HepG2 (cell line): ENCODE measurements around the gene SSH3. TPM values are rescaled to one million over a fixed set of nuclear protein-coding genes. Genes with fewer than 3 reads are reported as not detected.

ENCODE experiments used
- ATAC-seq: fragments of 200-7000 bp; cut with Tn5 transposase; 3 replicates; pipeline ENCODE4 v1.9.1; 2020; ENCODE audit warnings: mild to moderate bottlenecking, moderate library complexity
- BruUV-seq: library from RNA; stranded (reverse); fragments of 400-500 nt; replicated peaks from 2 replicates; lab custom pipeline; 2021; lab: Mats Ljungman, UMichigan
- CTCF ChIA-PET: fragments of 300-600 bp; formaldehyde crosslinking; extraction: SDS; loops from one replicate; lab custom pipeline; 2021; ENCODE audit warnings: low total read pairs, inconsistent platforms, low intra/inter-chr PET ratio; lab: Yijun Ruan, JAX
- POLR2A ChIA-PET: fragments of 350-600 bp; sonication (Branson Sonifier 250); formaldehyde crosslinking; loops from one replicate; lab custom pipeline; 2020; ENCODE audit warnings: antibody characterized with exemption, inconsistent platforms; lab: Yijun Ruan, JAX
- DNase-seq: peaks from one replicate; pipeline ENCODE4 v3.0.0-alpha.2; 2015; ENCODE audit warnings: low spot score
- FAIRE-seq: peaks from 3 replicates; lab custom pipeline; 2011; peaks lifted over from hg19 to GRCh38; lab: Jason Lieb, UNC
- H2AFZ ChIP-seq: one replicate; pipeline ENCODE4 v1.6.1; 2011; ENCODE audit warnings: low read length, inconsistent platforms
- H3K27ac ChIP-seq: fragments of 300-600 bp; 3 replicates; pipeline ENCODE4 v1.8.0; 2011; ENCODE audit warnings: mixed run types, mild to moderate bottlenecking, mixed read lengths, low read length, inconsistent platforms; ENCODE audit not compliant: insufficient read depth; ENCODE audit errors: extremely low read length
- H3K27me3 ChIP-seq, 2 experiments: fragments of 200-600 bp in 1 of 2; 2 replicates in 1 of 2; 3 replicates in 1 of 2; pipeline versions ENCODE4 v1.6.0 to v1.8.0; 2011; ENCODE audit warnings: low read length in 2 of 2, mild to moderate bottlenecking in 2 of 2, moderate library complexity in 2 of 2, inconsistent platforms in 1 of 2; ENCODE audit not compliant: insufficient read depth in 2 of 2, control insufficient read depth in 1 of 2
- H3K36me3 ChIP-seq, 2 experiments: fragments of 200-600 bp in 1 of 2; replicated peaks in 1 of 2; 2 replicates in 1 of 2; 3 replicates in 1 of 2; pipeline versions ENCODE4 v1.5.1 to v1.8.0; 2011; ENCODE audit warnings: low read length in 2 of 2, inconsistent platforms in 1 of 2; ENCODE audit not compliant: insufficient read depth in 2 of 2, control insufficient read depth in 1 of 2
- H3K4me1 ChIP-seq: 2 replicates; pipeline ENCODE4 v1.5.1; 2012; ENCODE audit warnings: low read length, inconsistent platforms; ENCODE audit not compliant: insufficient read depth
- H3K4me2 ChIP-seq: 2 replicates; pipeline ENCODE4 v1.6.0; 2011; ENCODE audit warnings: low read depth, low read length, inconsistent platforms
- H3K4me3 ChIP-seq, 3 experiments: fragments of 200-600 bp in 1 of 3; sonication (generic), shearing (Covaris generic) in 1 of 3; replicated peaks in 1 of 3; 2 replicates each; pipeline ENCODE4 v1.5.1; 2011 to 2016; ENCODE audit warnings: low read length in 3 of 3, inconsistent platforms in 2 of 3, low read depth in 2 of 3, mild to moderate bottlenecking in 2 of 3, control low read depth in 1 of 3, mixed read lengths in 1 of 3; ENCODE audit not compliant: insufficient read depth in 1 of 3
- H3K79me2 ChIP-seq: one replicate; pipeline ENCODE4 v1.6.1; 2011; ENCODE audit warnings: low read length, inconsistent platforms; ENCODE audit not compliant: insufficient read depth
- H3K9ac ChIP-seq: 2 replicates; pipeline ENCODE4 v1.6.0; 2011; ENCODE audit warnings: mild to moderate bottlenecking, low read depth, low read length, inconsistent platforms; ENCODE audit not compliant: insufficient read depth
- H3K9me3 ChIP-seq: 2 replicates; pipeline ENCODE4 v1.5.1; 2012; ENCODE audit warnings: mild to moderate bottlenecking, low read length
- H4K20me1 ChIP-seq: 2 replicates; pipeline ENCODE4 v1.6.0; 2011; ENCODE audit warnings: inconsistent platforms, mild to moderate bottlenecking, low read length, moderate library complexity; ENCODE audit not compliant: insufficient read depth
- AGO2 ChIP-seq: fragments of 200-400 bp; formaldehyde crosslinking; optimal IDR thresholded peaks from 2 replicates; pipeline ENCODE3; 2017; ENCODE audit warnings: mild to moderate bottlenecking, low read depth, low read length, moderate library complexity
- GABPA ChIP-seq, 2 experiments: IDR thresholded peaks; 2 replicates each; pipeline ENCODE4 v1.6.1; 2011 to 2016; ENCODE audit warnings: low read depth in 2 of 2, low read length in 1 of 2, missing biosample characterization in 1 of 2, missing genetic modification characterization in 1 of 2
- ISL2 ChIP-seq: sonication (generic); formaldehyde crosslinking; IDR thresholded peaks from 2 replicates; pipeline ENCODE4 v1.5.0; 2020; ENCODE audit warnings: missing genetic modification reagents
- PRDM10 ChIP-seq: sonication (generic); formaldehyde crosslinking; IDR thresholded peaks from 2 replicates; pipeline ENCODE4 v1.4.0; 2020; ENCODE audit warnings: low read depth, missing genetic modification reagents
- RBFOX2 ChIP-seq: fragments of 200-400 bp; formaldehyde crosslinking; IDR thresholded peaks from 2 replicates; pipeline ENCODE4 v1.6.1; 2017; ENCODE audit warnings: low read depth, mild to moderate bottlenecking, low read length
- SMARCC2 ChIP-seq: fragments of 450-650 bp; IDR thresholded peaks from 2 replicates; pipeline ENCODE4 v1.6.1; 2017; ENCODE audit warnings: antibody characterized with exemption, mild to moderate bottlenecking
- SP140L ChIP-seq: sonication (generic); formaldehyde crosslinking; IDR thresholded peaks from 2 replicates; pipeline ENCODE4 v1.4.0; 2020; ENCODE audit warnings: missing genetic modification reagents, borderline replicate concordance
- TOPORS ChIP-seq: sonication (generic); formaldehyde crosslinking; IDR thresholded peaks from 2 replicates; pipeline ENCODE4 v1.8.0; 2023; ENCODE audit warnings: mild to moderate bottlenecking, missing genetic modification reagents
- ZBTB33 ChIP-seq: sonication (generic); formaldehyde crosslinking; IDR thresholded peaks from 2 replicates; pipeline ENCODE4 v1.4.0; 2020; ENCODE audit warnings: missing genetic modification reagents
- ZNF737 ChIP-seq: sonication (generic); formaldehyde crosslinking; IDR thresholded peaks from 2 replicates; pipeline ENCODE4 v1.5.0; 2020; ENCODE audit warnings: missing genetic modification reagents, mild to moderate bottlenecking, borderline replicate concordance
- ZNF768 ChIP-seq: sonication (generic); formaldehyde crosslinking; IDR thresholded peaks from 2 replicates; pipeline ENCODE4 v1.4.0; 2020; ENCODE audit warnings: missing genetic modification reagents
- WGBS: methylation state at CpG from one replicate; pipeline ENCODE4 v1.1.6; 2017; ENCODE audit warnings: low lambda C conversion rate; 5-methylcytosine and 5-hydroxymethylcytosine counted together
- in situ Hi-C: cut with HindIII; loops from 2 replicates; pipeline ENCODE4 v1.10.0; 2017; ENCODE audit warnings: low pct_unique_long_range_greater_than_20kb; ENCODE audit not compliant: extremely low pct_ligation_motif_present
- intact Hi-C: fragments of 100-400 bp; cut with micrococcal nuclease; formaldehyde crosslinking; loops from one replicate; pipeline ENCODE4 v1.10.0; 2022; ENCODE audit not compliant: unreplicated experiment
- polyA plus RNA-seq, 8 experiments: library from polyadenylated mRNA; depleted of rRNA in 3 of 8; stranded (reverse) in 7 of 8; unstranded in 1 of 8; fragments of >200 nt; fragmentation: Illumina TruSeq in 4 of 8; extraction: Trizol in 4 of 8; gene quantifications; 2 replicates each; pipeline versions ENCODE4 v1.2.1 to v1.2.3, GENCODE V29; 2011 to 2016; ENCODE audit warnings: low read depth in 4 of 8, missing spikeins in 1 of 8, mixed read lengths in 1 of 8; ENCODE audit not compliant: insufficient read depth in 1 of 8
- total RNA-seq, 5 experiments: library from RNA; depleted of rRNA; stranded (reverse); fragments of >200 nt; fragmentation: Illumina TruSeq; extraction: Trizol; gene quantifications; 2 replicates each; pipeline ENCODE4 v1.2.3, GENCODE V29; 2016; ENCODE audit warnings: low read depth in 1 of 5

The SSH3 gene
- total and polyA plus RNA-seq, 2 of the 13 experiments (the other 11 are each of a cell fraction or from before 2014, with no cell fraction given), result 12.4 to 18.8 TPM

GRCh38 chr11:67290801-67291200 is 12.5 kb upstream of the SSH3 start (continued):
- no peak for TF ChIP-seq PRDM10 (CRISPR knock-in tag)
- TF ChIP-seq SP140L (CRISPR knock-in tag), result no peak
- TF ChIP-seq SMARCC2, result no peak
- no peak for TF ChIP-seq ISL2 (CRISPR knock-in tag)
- no peak for TF ChIP-seq GABPA (IDR thresholded peaks at IDR 0.05; ENCODE audit: low read depth, low read length)
- no peak for TF ChIP-seq GABPA (CRISPR knock-in tag; IDR thresholded peaks at IDR 0.05; ENCODE audit: low read depth)
- no peak for TF ChIP-seq TOPORS (CRISPR knock-in tag)
- TF ChIP-seq, all 625 proteins: peak for 0

GRCh38 chr11:67291481-67292381 is 11.6 kb upstream of the SSH3 start:
- no TSS peak for BruUV-seq
- in situ Hi-C loops, result no loop called here
- Histone ChIP-seq H3K9me3 (peaks cover 11% of the 10 kb centered on the region; the same call in 1 of the 2 replicates), H3K4me2 (no peak overlapping the region), H4K20me1 (no peaks in the 10 kb centered on the region)
- ChIA-PET POLR2A (interaction anchor here (7.7 kb wide), 1 partner anchor 12 kb away, joined by 66 read pairs; the partner anchor contains the start of gene SSH3), CTCF (no interaction called here)
- intact Hi-C loops, result no loop called here
- WGBS, result 96% methylated on average over 15 of the region's 33 CpGs
- no peak for ATAC-seq
- TF ChIP-seq ZBTB33, result peak; percentile 10; the same call in 1 of the 2 replicates
- peak; percentile 63 for TF ChIP-seq AGO2
- peak; percentile 39; the same call in 1 of the 2 replicates for TF ChIP-seq RBFOX2
- TF ChIP-seq ZNF737 (CRISPR knock-in tag), result no peak
- peak; percentile 18; the same call in 1 of the 2 replicates for TF ChIP-seq ZNF768 (CRISPR knock-in tag)
- TF ChIP-seq, all 625 proteins: peak for 4
- FAIRE-seq (no peak), DNase-seq (no peak)
- Histone ChIP-seq H3K27ac (no peak overlapping the region), H3K36me3 (peaks cover 6 to 29% of the 10 kb centered on the region in 2 experiments; a peak in 3 of 5 replicates), H3K4me3 (no peak overlapping the region), H3K4me1 (peaks cover 35% of the 10 kb centered on the region), H3K9ac (no peak overlapping the region), H2AFZ (no peak overlapping the region), H3K27me3 (no peaks in the 10 kb centered on the region), H3K79me2 (peaks cover 13% of the 10 kb centered on the region)
